GM18502 (cell line): ENCODE data around the gene IFNA5.
A peak's percentile ranks its signal among the peaks of the same experiment; 100 is the strongest.

Experiments used
- ATAC-seq: cut with Tn5 transposase; IDR thresholded peaks from one replicate; pipeline ENCODE4 v1.9.1; 2021; ENCODE audit warnings: mild to moderate bottlenecking; ENCODE audit not compliant: unreplicated experiment, poor library complexity

Gene IFNA5

DNA sequence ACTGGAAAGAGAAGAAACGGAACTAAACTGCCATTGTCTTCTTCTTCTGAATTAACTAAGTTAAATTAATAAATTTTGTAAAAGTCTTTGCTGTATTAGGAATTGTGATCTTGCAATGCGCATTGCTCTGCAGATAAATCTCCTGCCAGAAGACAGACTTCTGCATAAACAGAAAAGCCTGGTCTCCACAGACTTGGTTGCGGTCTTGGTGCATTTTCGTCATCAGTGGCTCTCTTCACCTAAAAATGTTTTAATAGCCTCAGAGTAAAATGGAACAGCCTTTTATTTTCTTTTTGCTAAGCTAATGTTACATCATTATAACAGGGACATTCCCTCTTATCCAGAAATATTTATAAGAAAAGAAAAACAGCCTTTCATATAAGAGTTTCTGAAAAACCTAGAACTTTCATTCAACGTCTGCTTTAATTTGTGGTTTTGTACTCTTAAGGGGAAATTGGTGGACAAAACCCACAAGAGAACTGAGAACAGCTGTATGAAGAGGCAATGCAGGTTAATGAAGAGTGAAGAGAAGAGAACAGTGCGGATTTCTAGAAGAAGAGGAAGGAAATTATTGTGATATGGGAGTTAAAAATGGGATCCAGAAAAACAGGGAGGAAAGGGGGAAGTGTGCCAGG is 10.1 kb downstream of the IFNA5 start:
- ATAC-seq: peak; percentile 82

DNA sequence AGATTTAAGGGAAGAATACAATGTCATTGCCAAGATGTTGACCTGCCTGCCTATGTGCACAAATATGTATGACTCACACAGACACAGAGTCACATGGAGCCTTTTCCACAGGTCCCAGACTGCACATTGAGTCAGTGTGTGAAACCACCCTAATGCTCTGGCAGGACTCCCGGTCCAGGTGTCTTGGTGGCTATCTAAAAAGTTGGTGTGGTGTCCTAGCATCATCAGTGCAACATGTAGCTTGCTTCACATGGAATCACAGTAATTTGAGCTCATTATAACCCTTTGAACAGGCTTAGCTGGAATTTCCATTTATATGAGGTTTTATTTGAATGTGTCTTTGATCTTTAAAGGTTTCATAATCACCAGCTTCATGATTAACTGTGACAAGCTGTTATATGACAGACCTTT is 10.7 kb downstream of the IFNA5 start:
- ATAC-seq: peak; percentile 64

DNA sequence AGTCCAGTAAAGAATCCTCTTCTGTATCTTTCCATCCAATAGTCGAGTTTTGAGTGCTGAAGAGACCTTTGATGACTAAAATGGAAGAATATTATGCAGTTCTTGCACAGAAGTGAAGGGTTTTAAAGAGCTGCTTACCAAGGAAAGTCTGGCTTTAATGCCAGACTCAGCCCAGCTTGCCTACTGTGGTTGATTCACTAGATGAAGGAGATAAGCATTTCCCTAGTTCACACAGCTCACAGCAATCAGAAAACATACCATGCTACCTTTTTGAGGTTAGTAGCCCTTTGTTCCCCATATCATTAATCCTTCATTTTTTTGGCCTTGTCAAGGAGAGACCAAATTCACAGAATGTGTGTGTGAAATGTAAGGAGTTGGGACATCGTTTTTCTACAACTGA is 15.3 kb downstream of the IFNA5 start:
- ATAC-seq: no peak

DNA sequence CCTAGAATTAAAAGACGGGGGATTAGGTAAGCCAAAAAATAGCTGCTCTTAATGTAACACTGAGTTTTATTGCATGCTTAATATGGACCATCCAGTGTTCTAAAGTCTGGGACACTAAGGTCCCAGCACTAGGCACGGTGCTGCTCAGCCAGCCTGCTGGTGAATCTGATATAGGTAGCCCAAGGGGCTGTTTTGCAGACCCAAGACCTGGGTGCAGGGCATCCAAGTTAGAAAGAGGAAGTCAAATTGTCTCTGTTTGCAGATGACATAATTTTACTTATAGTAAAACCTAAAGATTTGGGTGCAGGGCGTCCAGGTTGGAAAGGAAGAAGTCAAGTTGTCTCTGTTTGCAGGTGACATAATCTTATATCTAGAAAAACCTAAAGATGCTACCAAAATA is 17.8 kb downstream of the IFNA5 start:
- ATAC-seq: no peak

DNA sequence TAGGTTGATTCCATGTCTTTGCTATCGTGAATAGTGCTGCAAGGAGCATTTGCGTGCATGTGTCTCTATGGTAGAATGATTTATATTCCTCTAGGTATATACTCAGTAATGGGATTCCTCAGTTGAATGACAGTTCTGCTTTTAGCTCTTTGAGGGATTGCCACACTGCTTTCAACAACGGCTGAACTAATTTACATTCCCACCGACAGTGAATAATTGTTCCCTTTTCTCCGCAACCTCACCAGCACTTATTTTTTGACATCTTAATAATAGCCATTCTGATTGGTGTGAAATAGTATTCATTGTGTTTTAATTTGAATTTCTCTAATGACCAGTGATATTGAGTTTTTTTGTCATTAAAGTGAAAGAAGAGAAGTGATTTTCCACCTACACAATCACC is 18.5 kb downstream of the IFNA5 start:
- ATAC-seq: no peak

DNA sequence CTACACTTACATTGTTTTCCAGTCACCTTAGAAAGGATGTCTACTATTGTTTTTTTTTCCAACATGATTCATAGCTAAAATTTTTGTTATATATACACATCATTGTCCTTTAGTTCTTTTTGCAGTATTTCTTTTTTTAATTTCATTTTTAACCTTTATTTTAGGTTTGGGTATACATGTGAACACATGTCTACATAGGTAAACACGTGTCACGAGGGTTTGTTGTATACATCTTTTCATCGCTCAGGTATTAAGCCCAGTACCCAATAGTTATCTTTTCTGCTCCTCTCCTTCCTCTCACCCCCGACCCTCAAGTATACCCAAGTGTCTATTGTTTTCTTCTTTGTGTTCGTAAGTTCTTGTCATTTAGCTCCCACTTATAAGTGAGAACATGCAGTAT is 19.0 kb downstream of the IFNA5 start:
- no peak for ATAC-seq

DNA sequence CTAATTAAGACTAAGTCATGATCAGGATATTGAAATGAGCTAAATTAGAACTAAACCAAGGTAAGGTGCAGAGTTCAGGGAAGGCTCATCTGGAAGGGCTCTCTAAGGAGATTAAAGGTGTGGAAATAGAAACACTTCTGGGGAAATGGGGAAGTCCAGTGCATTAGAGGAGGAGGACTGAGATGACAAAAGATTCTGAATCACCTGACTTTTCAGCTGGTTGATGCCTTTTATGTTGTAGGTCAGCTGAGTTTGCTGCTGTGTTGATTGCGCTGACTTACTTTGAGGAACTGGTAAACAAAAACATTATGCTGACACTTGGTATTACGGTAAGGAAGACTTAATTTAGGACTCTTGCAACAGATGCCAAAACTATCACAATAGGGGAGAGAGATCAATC is 23.8 kb downstream of the IFNA5 start:
- ATAC-seq: no peak

DNA sequence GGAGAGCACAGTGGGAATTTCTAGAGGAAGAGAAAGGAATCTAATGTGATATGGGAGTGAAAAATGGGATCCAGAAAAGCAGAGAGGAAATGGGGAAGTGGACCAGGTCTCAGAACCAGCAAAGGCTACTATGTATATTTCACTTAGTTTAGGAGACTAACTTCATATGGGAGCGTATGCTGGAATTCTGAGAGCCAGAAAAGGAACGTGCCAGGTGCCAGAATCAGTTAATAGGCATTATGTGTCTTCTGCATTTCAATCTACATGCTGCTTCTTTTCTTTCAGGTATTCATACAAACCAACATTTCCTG is 36.8 kb downstream of the IFNA5 start:
- no peak for ATAC-seq

DNA sequence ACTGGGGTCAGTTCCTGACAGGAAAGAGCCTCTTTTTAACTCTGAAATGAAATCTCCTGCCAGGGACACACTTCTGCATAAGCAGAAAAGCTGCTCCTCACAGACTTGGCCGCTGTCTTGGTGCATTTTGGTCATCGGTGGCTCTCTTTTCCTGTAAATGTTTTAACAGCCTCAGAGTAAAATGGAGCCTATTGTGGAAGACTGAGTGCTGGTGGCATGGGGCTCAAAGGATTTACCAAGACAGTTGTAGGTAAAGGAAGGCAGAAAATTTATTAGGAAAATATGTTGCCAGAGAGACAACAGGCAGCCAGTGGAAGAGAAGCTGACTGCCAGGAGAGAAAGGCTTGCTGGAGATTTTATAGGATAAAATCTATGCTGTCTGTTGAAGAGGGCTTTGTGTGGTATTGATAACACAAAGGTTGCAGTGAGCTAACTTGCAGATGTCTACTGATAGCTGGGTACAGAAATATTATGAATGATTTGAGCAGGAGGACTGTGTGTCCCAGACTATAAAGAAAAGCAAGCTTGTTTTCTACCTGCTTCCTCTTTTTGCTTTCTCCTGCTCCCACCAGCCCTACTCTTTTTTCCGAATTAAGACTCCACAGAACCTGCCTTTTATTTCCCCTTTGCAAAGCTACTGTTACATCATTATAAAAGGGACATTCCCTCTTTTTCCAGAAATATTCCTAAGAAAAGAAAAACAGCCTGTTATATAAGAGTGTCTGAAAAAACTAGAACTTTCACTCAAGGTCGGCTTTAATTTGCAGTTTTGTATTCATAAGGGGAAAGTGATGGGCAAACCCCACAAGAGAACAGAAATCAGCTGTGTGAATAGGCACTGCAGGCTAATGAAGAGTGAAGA is 37.4 kb downstream of the IFNA5 start:
- ATAC-seq: peak; percentile 63

DNA sequence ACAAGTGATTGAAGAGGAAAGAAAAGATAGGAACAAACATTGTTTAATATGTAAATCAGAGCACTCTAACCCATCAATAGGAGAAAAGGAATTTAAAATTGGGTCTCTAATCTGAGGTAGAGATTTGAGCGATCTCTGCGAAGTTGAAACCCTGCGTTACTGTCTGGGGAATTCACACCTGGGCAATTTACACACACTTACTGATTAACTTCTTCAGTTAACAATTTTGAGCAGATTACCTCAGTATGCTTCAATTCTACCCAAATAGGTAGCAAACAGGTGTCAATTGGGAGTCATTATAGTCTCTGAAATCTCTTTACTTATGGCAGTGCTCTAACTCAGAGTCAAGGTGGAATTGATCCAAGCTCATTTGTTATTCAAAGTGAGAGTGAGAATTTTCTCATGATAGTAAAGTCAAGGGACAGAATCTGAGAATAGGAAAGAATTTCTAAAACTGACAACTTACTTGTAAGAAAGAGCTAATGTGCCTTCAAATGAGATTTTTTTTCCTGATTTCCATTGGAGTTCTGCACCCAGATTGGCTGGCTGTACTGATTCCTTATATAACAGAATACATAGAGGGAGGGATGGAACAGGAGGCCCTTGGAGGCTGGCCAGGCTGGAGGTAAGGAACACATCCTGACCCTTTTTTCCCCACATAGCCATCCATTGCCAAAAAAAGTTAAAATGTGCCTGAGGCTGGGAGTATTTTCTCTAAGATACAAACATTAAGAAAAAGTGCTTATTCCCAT is 38.2 kb downstream of the IFNA5 start:
- ATAC-seq: no peak

DNA sequence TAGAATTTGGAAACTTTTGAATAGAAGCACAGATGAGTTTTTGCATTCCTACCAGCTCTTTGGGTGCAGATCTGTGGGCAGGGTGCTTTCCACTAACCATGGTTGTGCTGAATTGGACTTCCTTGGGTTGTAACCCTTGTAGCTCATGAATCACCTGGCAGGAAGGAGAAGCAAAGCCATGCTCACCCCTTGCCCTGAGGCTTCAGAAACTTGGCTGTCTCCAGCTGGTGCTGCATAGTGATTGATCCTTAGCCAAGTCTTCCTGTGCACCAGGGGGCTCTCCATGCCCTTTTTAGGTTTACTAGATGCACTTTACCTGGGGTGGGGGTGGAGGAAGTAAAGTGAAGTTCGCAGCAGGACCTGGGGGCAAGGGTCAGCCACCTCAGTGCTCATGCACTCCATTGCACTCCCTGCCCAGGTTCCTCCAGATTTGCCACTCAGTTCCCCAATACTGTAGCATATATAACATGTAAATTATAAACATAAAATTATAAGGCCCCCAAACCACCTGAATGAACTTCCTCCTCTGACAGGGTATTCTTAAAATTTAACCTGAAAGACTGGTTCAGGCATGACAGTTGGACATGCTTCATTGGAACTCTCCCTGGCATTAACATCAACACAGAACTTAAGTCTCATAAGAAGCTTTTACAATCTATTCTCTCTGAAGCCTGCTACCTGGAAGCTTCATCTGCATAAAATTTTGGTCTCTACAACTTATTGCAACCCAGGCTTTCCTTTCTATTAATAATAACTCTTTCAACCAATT is 39.5 kb downstream of the IFNA5 start:
- no peak for ATAC-seq

DNA sequence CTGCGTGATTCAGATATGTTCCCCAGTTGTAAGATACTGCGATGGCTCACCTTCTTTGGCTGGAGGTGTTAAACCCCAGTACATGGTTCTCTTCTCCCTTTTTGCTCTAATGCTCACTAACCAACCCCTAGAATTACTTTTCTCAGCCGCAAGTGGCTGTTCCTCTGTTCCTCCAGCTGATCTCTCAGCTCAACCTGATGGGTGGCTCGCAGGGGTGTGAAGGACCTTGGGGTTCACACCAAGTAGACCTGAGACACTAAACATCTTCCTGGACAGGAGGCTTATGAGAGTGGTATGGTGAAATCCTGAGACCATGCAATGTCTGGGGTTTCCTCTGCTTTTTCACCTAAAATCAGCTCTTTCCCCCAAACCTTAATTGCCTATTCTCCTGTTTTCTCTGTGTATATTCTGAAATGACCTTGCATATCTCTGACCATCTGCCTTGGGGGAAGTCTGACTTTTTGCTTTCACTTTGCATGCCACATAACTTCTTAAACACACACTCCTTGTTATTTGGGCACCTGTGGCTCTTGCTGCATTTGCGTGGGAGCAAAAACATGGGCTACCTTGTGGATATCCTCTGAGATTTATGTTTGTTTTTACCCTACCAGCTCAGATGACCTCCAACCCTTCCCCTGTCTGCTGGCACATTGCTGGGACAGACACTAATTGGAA is 49.4 kb downstream of the IFNA5 start:
- ATAC-seq: no peak
